ENCODE data around the gene CNOT1. TPM values are rescaled to one million over a fixed set of nuclear protein-coding genes. Genes with fewer than 3 reads are reported as not detected.
"Not testable (repeated sequence)": the region's sequence is repeated elsewhere in the genome, so short reads cannot be mapped to it uniquely, and the experiment has no call there.

The CNOT1 gene
- total and polyA plus RNA-seq, 12 donors: 40.9 to 189 (median 155) TPM

GRCh38 chr16:58670946-58671583 is 41.4 kb upstream of the CNOT1 start:
- H3K4me1 ChIP-seq (replicated peaks in 1 of 2): no peaks in the 10 kb centered on the region
- 92 to 96% (median 95%) methylated on average over 14 to 18 of the region's 18 CpGs for WGBS, 4 donors
- H3K4me3 ChIP-seq: no peak overlapping the region
- H3K27ac ChIP-seq: no peak overlapping the region
- DNase-seq: no peak
- TF ChIP-seq, protein P1, sequence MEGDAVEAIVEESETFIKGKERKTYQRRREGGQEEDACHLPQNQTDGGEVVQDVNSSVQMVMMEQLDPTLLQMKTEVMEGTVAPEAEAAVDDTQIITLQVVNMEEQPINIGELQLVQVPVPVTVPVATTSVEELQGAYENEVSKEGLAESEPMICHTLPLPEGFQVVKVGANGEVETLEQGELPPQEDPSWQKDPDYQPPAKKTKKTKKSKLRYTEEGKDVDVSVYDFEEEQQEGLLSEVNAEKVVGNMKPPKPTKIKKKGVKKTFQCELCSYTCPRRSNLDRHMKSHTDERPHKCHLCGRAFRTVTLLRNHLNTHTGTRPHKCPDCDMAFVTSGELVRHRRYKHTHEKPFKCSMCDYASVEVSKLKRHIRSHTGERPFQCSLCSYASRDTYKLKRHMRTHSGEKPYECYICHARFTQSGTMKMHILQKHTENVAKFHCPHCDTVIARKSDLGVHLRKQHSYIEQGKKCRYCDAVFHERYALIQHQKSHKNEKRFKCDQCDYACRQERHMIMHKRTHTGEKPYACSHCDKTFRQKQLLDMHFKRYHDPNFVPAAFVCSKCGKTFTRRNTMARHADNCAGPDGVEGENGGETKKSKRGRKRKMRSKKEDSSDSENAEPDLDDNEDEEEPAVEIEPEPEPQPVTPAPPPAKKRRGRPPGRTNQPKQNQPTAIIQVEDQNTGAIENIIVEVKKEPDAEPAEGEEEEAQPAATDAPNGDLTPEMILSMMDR (IDR thresholded peaks at IDR 0.05): no peak
- TF ChIP-seq POLR2A (IDR thresholded peaks at IDR 0.05): no peak
- no peaks in the 10 kb centered on the region for H3K9me3 ChIP-seq (replicated peaks in 1 of 3)
- intact Hi-C loops (cut with DNase I): no loop called here
- H3K27me3 ChIP-seq: no peaks in the 10 kb centered on the region
- peaks cover 0 to 35% of the 10 kb centered on the region in 2 donors for H3K36me3 ChIP-seq (replicated peaks in 1 of 2)

- H3K9me3 ChIP-seq (replicated peaks in 1 of 3): no peaks in the 10 kb centered on the region
- no peak for TF ChIP-seq POLR2A (IDR thresholded peaks at IDR 0.05)
- TF ChIP-seq, protein P1 (IDR thresholded peaks at IDR 0.05): no peak
- peaks cover 0 to 26% of the 10 kb centered on the region in 2 donors for H3K36me3 ChIP-seq (replicated peaks in 1 of 2)
- intact Hi-C loops (cut with DNase I): no loop called here
- no peaks in the 10 kb centered on the region for H3K27me3 ChIP-seq
- no peak overlapping the region for H3K4me3 ChIP-seq
- H3K27ac ChIP-seq: no peak overlapping the region
- DNase-seq: no peak
- H3K4me1 ChIP-seq (replicated peaks in 1 of 2): no peaks in the 10 kb centered on the region
Observed at GRCh38 chr16:58670177-58670576, 40.6 kb upstream of the CNOT1 start.

DNA sequence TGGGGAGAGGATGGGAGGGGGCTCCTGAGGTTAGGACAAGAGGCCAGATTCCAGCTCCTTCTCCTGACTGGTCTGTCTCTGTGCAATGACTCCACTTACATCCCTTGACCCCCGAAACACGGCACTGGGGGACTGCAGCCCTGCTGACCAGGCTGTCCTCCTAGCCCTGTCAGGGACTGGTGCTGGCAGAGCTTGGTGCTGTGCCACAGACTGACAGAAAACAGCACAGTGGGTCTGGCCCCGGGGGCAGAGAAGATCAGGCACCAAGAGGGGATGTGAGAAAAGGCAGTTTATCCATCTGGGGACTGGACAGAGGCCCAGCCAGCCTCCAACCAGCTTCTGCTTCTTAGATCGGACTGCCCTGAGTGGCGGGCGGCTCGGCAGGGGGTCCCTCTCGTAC is 35.6 kb upstream of the CNOT1 start:
- intact Hi-C loops (cut with DNase I): no loop called here
- no peak for TF ChIP-seq POLR2A (IDR thresholded peaks at IDR 0.05)
- TF ChIP-seq, protein P1 (IDR thresholded peaks at IDR 0.05): no peak
- no peak overlapping the region for H3K4me3 ChIP-seq
- DNase-seq: no peak
- WGBS, 4 donors: 75 to 88% (median 81%) methylated on average over 8 of the region's 8 CpGs
- peaks cover 0 to 11% of the 10 kb centered on the region in 2 donors for H3K36me3 ChIP-seq (replicated peaks in 1 of 2)
- no peak overlapping the region for H3K27ac ChIP-seq
- no peaks in the 10 kb centered on the region for H3K27me3 ChIP-seq
- H3K4me1 ChIP-seq (replicated peaks in 1 of 2): no peaks in the 10 kb centered on the region
- H3K9me3 ChIP-seq (replicated peaks in 1 of 3): no peaks in the 10 kb centered on the region

- TF ChIP-seq, protein P1 (IDR thresholded peaks at IDR 0.05): peak; percentile 34 to 75 (median 62)
- no peak for TF ChIP-seq POLR2A (IDR thresholded peaks at IDR 0.05)
- DNase-seq: peak; percentile 71 to 93 (median 86)
- H3K9me3 ChIP-seq (replicated peaks in 1 of 3): no peaks in the 10 kb centered on the region
- H3K36me3 ChIP-seq (replicated peaks in 1 of 2): no peaks in the 10 kb centered on the region
- H3K4me1 ChIP-seq (replicated peaks in 1 of 2): no peaks in the 10 kb centered on the region
- no peaks in the 10 kb centered on the region for H3K27me3 ChIP-seq
- intact Hi-C loops (cut with DNase I): no loop called here
- no peak overlapping the region for H3K4me3 ChIP-seq
- no peak overlapping the region for H3K27ac ChIP-seq
- WGBS, 4 donors: 24 to 35% (median 30%) methylated on average over 4 to 12 of the region's 12 CpGs
Observed at GRCh38 chr16:58661199-58661830, 31.7 kb upstream of the CNOT1 start.

DNA sequence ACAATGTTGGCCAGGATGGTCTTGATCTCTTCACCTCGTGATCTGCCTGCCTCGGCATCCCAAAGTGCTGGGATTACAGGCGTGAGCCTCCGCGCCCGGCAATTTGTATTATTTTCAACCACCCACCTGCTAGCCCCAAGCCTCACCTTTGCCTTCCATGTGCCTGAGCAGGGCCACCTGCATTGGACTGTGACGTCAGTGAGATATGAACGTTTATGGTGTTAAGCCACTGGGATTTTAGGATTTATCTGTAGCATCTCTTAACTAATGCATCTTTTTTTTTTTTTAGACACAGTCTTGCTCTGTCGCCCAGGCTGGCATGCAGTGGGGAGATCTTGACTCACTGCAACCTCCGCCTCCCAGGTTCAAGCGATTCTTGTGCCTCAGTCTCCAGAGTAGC is 30.3 kb upstream of the CNOT1 start:
- H3K27me3 ChIP-seq; H3K9me3 ChIP-seq (replicated peaks in 1 of 3); H3K4me3 ChIP-seq; H3K36me3 ChIP-seq (replicated peaks in 1 of 2); H3K4me1 ChIP-seq (replicated peaks in 1 of 2); H3K27ac ChIP-seq; DNase-seq: not testable (repeated sequence)
- intact Hi-C loops (cut with DNase I): loop anchor here in 1 of 2 donors (10.0 kb wide), 1 partner anchor 325 kb away; no protein-coding TSS in a partner anchor
- 79 to 89% (median 86%) methylated on average over 11 of the region's 11 CpGs for WGBS, 4 donors

All from adrenal gland (tissue), 12 donors.